GM18498 (cell line): ENCODE data around the gene TXNRD1.
"Not testable (repeated sequence)": the region's sequence is repeated elsewhere in the genome, so short reads cannot be mapped to it uniquely, and the experiment has no call there.

Source experiments
- ATAC-seq: cut with Tn5 transposase; IDR thresholded peaks from one replicate; pipeline ENCODE4 v1.9.1; 2021; ENCODE audit warnings: mild to moderate bottlenecking, moderate library complexity; ENCODE audit not compliant: unreplicated experiment

TXNRD1 gene

DNA sequence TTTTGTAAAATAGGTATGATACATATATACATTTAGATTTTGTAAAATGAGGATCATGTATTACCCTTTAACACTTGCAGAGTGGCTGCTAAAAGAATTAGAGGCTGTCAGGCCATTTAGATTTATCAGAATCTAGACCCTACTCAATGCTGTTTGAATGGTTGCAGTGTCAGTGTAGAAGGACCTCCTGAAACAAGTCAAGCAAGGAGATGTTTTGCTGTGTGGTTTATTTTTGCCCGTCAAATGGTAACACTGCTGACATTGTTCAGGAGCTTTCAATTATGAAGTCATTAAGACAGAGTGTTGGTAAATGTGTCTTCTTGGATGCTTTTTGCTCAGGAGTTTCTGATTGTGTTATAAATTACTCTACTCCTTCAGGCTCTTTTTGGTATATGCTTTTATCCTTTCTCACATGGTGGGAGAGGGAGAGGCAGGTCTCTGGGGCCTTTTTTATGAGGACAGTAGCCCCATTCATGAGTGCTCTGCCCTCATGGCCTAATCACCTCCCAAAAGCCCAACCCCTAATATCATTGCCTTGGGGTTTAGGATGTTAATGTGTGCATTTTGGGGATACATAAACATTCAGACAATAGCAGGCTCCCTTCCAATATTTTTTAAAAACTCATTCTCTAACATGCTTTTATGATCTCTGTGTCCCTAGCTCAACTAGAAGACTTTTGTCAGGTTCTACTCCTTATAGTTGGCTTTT is 104.5 kb downstream of the TXNRD1 start:
- ATAC-seq = no peak

DNA sequence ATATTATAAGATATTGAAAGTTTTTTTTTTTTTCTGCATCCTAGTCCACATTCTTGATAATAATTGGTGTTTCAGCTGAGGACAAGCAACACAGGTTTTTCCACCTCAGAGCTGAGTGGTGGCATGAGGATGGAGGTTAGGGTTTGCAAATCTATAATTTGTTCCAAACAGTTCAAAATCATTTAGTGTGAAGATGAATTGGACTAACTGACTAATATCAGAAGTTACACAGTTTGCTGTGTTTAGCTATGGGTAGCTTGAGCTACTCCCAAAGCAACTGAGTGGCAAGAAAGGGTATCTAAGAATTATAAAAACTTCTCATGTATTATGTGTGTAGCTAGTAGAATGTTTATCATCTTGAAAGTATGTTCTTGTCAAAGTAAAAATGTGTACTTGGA is 105.0 kb downstream of the TXNRD1 start:
- no peak for ATAC-seq

DNA sequence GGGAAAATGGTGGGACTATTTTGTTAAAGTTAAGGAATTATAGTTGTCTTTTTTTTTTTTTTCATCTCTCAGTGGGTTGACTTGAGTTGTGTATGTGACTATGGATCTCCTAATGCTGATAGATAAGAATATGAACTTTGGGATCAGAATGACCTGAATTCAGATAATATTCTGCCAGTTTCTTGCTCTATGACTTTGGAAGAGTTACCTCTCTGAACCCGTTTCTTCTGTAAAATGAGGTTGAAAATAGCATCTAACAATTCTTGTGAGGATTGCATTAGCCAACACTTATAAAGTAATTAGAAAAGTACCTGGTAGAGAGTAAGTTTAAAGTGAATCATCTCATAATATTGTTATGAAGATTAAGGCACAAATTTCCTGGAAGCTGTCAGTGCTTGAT is 106.4 kb downstream of the TXNRD1 start:
- ATAC-seq = no peak

DNA sequence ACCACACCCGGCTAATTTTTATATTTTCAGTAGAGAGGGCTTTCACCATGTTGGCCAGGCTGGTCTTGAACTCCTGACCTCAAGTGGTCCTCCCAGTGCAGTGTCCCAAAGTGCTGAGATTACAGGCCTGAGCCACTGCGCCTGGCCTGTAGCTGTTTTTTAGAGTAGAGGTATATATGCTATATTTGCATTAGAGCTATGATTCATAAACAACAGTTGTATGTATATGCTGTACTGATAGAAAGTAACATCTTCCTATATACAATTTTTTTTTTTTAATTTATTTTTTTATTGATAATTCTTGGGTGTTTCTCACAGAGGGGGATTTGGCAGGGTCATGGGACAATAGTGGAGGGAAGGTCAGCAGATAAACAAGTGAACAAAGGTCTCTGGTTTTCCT is 107.0 kb downstream of the TXNRD1 start:
- ATAC-seq = not testable (repeated sequence)

DNA sequence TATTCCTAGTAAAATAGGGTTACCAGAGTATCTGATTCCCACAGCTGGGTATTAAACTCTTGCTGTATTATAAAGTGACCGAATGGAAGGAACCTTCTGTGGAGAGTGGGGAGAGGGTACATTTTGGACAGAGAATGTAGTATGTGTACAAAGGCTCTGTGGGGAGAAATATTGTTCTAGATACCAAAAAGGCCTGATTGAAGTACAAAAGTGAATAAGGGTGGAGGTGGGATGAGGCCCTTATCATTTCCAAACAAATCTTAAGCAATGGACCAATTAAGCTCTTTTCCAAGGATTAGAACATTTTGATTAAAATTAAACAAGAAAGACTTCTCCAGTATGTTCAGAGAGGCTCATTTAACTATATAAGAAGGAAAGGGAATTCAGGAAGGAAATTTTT is 108.3 kb downstream of the TXNRD1 start:
- ATAC-seq = no peak

DNA sequence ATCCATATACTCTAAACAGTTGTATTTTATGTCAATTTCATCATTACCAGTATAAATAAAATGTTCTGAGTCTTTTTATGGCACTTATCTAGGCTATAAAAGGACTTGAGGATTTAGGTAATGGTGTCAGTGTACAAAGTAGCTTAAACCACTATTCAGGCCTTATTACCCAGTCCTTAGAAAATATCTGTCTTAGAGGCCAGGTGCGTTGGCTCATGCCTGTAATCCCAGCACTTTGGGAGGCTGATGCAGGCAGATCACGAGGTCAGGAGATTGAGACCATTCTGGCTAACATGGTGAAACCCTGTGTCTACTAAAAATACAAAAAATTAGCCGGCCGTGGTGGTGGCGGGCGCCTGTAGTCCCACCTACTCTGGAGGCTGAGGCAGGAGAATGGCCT is 112.7 kb downstream of the TXNRD1 start:
- ATAC-seq = not testable (repeated sequence)

DNA sequence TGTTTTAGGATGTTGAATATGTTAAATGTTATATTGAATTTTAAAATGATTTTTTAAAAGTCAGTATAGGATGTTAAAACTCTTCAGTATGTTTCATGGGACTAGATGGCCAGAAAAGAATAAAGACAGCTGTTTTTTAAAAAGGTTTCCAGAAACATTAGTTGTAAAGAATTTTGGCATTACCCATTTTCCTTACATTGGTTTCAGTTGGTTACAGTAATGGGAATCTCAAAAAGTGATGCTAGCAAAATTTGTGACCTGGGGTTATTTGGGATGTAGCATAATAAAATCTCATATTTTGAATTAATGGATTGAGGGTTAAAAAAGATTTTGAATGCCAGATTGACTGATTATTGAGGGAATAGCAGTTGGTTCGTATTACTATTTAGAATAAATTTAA is 113.2 kb downstream of the TXNRD1 start:
- no peak for ATAC-seq

DNA sequence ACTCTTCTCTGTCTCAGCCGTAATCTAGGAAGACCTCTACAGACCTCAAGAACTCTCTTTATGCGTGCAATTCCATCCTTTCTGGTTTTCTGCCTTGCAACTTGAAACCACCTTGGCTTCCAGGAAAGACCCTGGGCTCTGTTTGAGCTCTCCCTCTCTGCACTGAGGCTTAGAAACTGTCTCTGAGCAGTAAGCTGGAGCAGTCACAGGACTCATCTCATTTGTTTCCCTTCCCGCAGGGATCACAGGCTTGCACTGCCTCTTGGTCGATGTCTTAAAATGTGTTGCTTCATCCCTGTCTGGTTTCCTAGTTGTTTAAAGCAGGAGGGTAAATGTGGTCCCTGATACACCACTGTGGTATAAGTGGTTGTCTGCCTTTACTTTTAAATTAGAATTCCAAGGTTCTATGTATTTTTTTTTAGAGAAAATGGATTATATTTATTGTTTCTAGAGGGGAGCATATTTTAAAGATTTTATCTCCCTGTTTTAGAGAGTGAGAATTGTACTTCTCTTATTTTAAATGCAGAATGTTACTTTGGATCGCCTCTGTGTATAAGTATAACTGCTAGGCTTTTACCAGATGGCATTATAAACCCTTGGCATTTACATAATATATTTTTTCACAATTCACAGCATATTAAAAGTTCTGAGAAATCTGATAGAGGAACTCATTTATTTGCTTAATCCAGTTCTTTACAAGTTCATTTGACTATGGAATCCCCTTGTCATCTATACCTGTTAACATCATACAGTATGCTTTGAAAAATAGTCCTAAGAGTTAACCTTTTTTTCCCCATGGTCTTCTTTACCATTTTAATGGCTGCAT is 114.3 kb downstream of the TXNRD1 start:
- ATAC-seq = no peak

DNA sequence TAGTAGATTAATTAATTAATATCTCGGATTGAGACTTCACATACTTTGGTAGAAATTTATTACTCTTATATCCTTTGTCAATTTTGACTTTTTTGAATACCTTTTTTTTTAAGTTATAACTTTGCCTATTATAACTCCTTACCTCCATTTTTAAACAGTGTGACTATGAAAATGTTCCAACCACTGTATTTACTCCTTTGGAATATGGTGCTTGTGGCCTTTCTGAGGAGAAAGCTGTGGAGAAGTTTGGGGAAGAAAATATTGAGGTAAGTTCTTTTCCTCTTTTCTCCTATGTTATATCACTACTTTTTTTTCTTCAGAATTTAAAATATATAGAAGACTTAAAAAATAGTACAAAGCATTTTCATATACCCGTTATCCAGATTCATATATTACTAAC is 115.8 kb downstream of the TXNRD1 start:
- no peak for ATAC-seq

DNA sequence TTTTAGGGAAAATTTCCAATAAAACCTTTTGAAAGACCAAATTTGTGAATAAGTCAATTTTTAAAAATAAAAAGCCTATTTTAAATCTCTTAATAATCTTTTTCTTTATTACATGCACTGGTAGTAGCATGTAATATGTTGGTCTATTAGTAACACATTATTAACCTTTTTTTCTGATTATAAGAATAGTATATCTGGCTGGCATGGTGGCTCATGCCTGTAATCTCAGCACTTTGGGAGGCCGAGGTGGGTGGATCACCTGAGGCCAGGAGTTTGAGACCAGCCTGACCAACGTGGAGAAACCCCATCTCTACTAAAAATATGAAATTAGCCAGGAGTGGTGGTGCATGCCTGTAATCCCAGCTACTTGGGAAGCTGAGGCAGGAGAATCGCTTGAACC is 116.7 kb downstream of the TXNRD1 start:
- ATAC-seq = not testable (repeated sequence)

DNA sequence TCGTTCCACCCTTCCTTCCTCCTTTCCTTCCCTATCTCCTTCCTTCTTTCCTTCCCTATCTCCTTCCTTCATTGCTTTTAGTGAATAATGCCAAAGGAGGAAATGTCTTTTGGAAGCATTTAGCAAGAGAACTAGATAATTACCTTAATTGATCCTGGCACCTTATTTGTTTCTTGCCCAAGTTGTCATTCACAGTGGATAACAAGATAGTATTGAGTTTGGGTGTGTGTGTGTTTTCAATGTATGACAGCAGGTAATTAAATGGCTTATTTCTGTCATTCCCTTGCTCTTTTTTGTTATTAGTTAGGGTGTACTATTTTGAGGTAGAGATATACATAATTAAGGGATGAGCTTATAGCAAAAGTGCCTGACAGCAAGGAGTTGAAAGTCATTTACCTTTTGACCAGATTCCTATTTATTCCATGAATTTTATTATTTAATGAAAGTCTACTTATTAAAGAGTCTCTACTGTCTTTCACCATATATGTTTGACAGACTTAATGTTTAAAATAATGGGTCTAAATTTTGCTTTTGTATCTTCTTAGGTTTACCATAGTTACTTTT is 118.2 kb downstream of the TXNRD1 start:
- no peak for ATAC-seq

DNA sequence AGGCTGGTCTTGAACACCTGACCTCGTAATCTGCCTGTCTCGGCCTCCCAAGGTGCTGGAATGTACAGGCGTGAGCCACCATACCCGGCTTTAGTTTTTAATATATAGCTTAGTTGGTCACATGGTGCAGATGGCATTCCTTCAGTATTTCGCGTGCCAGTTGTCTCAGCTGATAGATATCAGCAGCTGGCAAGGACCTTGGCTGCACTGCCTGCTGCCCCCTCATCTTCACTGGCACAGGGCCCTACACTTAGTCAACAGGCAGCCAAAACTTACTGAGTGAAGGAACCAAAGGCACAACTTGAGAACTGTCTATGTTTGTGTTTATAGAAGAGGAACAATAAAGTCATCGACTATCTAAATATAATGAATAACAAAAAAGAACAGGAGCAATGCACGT is 119.0 kb downstream of the TXNRD1 start:
- ATAC-seq = no peak

DNA sequence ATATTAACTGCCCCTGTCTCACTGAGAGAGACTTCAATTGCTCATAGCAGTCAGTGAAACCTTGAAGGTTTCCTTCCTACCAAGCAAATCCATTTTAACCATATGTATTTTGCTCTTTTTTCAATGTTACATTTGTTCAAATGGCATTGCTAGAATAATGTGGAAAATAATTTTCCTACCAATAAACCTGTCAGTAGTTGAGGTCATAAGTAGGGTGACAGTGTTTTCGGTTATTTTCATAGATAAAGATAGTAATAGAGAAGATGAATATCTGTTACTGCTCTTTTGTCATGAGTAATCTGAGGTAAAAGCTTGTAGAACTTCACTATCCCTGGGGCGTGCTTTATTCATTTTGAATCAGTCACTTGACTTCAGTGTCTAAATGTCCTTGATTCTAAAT is 120.5 kb downstream of the TXNRD1 start:
- no peak for ATAC-seq

DNA sequence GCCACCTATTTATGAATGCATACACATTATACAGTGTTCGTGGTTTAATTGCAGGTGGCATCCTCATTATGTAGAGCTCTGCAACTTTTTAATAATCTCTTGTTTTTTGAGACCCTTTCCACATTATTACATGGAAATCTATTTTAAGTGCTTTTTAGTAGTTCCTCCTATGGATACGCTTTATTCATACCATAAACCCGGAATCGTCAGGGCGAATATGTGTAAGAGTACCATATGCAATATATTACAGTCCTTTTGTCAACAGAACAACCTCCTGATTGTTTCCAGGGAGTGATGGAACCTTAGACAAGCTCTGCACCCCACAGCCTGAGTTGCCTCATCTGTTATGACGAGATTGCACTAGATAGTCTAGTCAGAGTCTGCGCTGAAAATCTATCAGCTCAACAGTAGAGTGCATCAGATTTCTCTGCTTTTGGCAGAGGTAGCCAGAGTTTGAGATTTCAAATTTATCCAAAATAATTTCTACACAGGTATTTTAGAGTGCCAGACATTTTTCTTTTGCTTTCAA is 121.5 kb downstream of the TXNRD1 start:
- no peak for ATAC-seq

DNA sequence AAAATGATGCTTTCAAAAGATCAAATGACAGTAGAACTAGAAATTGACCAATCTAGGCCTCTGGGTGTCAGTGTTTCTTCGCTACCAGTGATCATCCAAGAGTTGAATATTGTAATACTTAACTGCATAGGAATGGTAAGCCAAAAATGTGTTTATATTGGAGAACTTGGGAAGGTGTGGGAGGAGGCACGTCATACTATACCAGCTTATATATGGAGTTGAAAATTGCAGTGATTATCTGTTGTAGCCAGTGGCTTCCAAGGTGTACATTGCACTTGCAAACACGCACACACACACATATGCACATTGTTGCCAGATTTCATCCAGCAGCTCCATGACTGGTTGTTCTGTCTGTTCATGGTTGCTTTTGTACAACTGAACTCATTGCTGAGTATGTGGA is 124.1 kb downstream of the TXNRD1 start:
- ATAC-seq = no peak

DNA sequence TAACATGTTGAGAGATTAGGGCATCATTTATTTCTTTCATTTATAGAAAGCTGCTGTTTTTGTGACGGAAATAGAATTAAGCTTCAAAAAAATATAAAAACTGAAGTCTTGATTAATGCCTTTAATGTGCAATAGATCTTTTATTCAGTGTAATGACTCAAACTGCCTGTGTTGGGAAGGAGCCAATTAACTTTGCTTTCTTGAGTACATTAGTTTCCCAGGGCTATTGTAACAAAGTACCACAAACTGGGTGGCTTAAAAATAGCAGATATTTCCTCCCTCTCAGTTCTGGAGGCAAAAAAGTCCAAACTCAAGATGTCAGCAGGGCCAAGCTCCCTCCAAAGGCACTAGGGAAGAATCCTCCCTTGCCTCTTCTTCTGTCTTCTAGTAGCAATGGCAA is 124.6 kb downstream of the TXNRD1 start:
- ATAC-seq = no peak

DNA sequence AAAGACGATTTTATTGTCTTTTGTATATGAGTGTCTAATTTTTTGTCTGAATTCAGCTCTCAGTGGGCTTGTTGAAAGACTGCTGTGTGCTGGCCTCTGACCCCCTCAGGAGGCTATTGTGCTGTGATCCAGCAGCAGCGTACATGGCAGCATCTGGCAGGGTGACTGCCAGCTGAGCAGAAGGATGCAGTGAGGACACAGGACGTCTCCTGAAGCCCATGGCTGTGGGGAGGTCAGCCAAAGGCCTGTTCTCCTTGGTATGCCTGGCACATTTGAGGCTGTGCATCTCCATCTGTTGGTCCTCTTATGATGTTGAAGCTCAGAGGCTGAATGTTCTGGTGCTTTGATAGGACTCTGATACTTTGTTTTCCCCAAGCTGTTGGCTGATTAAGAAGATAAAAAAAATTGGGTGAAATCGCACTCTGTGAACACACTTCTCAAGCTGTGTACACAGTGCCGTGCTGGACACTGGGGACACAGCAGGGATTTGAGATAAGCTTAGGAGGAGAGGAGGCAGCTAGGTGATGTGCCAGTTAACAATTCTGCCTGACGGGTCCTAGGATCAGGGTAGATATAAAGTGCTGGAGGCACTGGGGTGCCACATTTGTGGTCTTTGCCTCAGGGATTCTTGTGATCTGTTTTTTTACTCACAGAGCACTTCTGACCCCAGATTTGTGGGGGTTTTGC is 125.5 kb downstream of the TXNRD1 start:
- no peak for ATAC-seq

DNA sequence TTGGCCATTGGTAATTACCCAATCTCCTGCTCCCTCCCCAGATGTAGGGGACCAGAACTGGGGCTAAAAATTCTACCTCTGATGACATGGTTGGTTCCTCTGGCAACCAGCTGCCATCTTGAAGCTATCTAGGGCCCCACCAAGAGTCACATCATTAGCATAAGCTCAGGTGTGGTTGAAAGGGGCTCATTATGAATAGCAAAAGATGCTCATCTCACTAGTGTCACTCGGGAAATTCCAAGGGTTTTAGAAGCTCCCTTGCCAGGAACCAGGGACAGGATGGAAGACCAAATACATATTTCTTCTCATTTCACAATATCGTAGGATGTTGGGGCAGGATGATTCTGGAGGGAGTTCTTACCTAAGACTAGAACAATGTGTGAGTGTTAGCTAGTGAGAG is 126.6 kb downstream of the TXNRD1 start:
- ATAC-seq = no peak

DNA sequence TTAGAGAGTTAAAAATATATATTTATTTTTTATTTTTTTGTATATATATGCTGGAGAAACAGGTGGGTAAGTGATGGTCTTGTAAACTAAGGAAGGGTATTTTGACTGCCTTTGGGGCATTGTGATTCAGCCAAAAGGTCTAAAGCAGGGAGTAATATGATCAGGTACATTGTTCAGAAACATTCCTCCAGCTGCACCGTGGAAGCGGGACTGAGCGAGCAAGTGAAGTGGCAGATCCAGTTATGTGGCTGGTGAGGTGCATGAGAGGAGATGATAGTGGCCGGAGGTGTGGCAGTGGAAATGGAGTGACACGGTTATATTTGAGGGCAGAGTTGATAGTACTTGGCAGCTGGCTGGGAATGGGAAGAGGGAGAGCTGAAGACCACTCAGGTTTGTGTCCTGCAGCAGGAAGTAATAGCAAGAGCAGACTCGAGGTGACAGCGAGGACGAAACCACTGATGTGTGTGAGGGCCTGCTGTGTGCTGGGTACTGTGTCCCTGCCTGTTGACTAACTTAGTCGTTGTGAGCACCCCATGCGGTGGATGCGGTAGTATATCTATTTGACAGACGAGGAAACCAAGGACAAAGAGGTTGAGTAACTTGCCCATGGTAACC is 127.2 kb downstream of the TXNRD1 start:
- ATAC-seq = no peak

DNA sequence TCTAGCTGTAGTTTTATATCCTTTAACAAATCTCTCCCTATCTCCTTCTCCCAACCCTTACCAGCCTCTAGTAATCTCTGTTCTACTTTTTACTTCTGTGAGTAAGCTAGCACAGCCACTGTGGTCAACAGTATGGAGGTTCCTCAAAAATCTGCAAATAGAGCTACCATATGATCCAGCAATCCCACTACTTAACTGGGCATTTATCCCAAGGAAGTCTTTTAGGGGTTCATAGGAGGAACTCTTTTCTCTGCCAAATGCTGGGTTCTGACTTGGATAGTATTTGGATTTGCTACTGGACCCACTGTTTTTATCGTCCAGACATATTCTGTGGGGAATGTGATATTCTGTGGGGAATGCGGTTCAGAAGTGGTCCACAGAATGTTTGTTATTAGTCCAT is 129.1 kb downstream of the TXNRD1 start:
- no peak for ATAC-seq
